ENCODE measurements around the gene ZNF175.

Gene ZNF175

DNA sequence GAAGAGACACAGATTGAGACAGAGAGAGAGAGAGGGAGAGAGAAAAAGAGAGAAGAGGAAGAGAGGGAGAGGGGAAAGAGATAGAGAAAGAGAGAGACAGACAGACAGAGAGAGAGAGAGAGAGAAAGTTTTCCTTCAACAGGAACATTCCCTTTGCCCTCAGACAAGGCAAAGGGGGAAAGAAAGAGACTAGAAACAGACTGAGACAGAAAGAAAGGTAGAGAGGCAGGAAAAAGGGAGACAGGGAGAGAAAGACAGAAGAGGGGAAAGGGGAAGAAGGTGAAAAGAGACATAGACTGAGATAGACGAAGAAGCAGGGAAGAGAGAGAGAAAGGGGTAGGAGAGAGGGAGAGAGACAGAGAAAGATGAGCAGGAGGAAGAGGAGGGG, 18.5 kb upstream of the ZNF175 start:
- Histone ChIP-seq H3K4me3 (ENCODE audit: low read depth, low read length) (no peak overlapping the region), H3K36me3 (no peaks in the 10 kb centered on the region), H3K27me3 (peaks cover 2% of the 10 kb centered on the region; the same call in 1 of the 2 replicates), H3K9me3 (no peaks in the 10 kb centered on the region), H3K4me1 (no peaks in the 10 kb centered on the region)
- TF ChIP-seq, protein P1, sequence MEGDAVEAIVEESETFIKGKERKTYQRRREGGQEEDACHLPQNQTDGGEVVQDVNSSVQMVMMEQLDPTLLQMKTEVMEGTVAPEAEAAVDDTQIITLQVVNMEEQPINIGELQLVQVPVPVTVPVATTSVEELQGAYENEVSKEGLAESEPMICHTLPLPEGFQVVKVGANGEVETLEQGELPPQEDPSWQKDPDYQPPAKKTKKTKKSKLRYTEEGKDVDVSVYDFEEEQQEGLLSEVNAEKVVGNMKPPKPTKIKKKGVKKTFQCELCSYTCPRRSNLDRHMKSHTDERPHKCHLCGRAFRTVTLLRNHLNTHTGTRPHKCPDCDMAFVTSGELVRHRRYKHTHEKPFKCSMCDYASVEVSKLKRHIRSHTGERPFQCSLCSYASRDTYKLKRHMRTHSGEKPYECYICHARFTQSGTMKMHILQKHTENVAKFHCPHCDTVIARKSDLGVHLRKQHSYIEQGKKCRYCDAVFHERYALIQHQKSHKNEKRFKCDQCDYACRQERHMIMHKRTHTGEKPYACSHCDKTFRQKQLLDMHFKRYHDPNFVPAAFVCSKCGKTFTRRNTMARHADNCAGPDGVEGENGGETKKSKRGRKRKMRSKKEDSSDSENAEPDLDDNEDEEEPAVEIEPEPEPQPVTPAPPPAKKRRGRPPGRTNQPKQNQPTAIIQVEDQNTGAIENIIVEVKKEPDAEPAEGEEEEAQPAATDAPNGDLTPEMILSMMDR (IDR thresholded peaks at IDR 0.05; ENCODE audit: low read depth, low read length) = no peak
- DNase-seq = no peak

DNA sequence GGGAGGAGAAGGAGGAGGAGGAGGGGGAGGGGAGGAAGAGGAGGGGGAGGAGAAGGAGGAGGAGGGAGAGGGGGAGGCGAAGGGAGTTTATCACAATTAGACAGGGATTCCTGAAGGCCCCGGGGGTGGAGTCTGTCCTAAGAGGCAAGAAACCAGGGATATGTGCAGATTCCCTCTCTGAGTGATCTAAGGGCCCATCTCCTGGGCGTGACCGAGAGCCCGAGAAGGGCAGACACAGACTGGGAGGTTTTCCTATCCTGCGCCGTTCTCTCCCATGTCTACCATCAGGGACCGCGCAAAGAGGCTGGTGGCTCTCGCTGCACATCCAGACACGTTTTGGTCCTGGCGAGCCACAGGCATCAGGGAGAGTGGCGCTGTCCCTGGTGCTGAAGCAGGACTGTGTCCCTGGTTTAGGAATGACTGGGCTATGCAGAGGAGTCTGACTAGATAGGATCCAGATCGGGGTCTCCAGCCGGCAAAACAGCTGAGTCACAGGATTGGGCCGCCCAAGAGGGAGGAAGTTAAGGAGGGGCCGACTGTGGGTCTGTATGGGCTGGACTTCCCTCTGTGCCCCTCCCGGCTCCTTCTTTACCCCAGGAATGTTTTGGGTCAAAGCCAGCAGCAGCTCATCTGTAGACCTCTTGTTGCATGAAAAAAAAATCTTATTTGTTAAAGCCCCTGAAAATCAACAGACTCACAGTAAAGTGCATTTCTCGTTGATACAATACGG, 17.9 kb upstream of the ZNF175 start:
- Histone ChIP-seq H3K27me3 (peaks cover 2% of the 10 kb centered on the region; the same call in 1 of the 2 replicates), H3K36me3 (no peaks in the 10 kb centered on the region), H3K4me1 (no peaks in the 10 kb centered on the region), H3K4me3 (ENCODE audit: low read depth, low read length) (peak overlapping the region; percentile 43), H3K9me3 (no peaks in the 10 kb centered on the region)
- TF ChIP-seq, protein P1 (IDR thresholded peaks at IDR 0.05; ENCODE audit: low read depth, low read length) = no peak
- DNase-seq = peak; percentile 60

DNA sequence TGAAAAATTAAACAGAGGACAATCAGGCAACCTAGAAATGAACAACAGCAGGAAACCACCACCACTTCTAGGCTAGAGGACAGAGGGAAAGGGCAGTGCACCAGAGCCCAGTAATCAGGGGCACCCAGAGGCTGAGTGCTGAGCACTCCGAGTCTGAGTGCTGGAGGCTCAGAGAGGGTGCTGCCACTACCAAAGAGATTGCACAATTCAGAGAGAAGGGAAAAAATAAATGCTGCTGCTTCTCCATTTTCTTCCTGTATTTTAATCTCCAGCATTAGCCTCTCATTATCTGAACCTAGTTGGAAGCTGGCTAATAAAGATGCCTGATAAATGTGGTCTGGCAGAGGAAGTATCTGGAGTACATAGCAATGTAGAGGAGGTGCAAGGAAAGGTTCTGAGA, 11.8 kb upstream of the ZNF175 start:
- H3K9me3 ChIP-seq = no peaks in the 10 kb centered on the region
- TF ChIP-seq, protein P1 (IDR thresholded peaks at IDR 0.05; ENCODE audit: low read depth, low read length) = no peak
- H3K4me3 ChIP-seq (ENCODE audit: low read depth, low read length) = no peak overlapping the region
- no peaks in the 10 kb centered on the region for H3K36me3 ChIP-seq
- no peaks in the 10 kb centered on the region for H3K4me1 ChIP-seq
- no peak for DNase-seq
- peaks cover 12% of the 10 kb centered on the region for H3K27me3 ChIP-seq

DNA sequence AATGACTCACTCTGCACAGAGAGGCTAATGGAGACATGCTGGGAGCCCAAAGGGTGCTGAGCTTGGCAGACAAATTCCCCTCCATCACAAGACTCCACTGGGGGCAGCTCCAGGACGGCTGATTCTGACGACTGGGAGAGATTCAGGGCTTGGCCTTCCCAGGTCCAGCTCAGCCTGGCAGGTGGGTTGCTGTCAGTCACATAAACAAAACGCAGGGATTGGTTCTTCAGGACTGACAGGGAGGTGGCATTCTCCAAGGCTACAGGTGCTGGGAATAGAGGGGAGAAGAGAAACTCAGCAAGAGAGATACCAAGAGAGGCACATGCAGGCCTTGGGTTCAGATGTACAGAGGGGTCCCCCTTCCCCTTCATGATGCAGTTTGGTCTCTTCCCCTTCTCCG, 10.7 kb upstream of the ZNF175 start:
- H3K4me1 ChIP-seq = no peaks in the 10 kb centered on the region
- DNase-seq = no peak

DNA sequence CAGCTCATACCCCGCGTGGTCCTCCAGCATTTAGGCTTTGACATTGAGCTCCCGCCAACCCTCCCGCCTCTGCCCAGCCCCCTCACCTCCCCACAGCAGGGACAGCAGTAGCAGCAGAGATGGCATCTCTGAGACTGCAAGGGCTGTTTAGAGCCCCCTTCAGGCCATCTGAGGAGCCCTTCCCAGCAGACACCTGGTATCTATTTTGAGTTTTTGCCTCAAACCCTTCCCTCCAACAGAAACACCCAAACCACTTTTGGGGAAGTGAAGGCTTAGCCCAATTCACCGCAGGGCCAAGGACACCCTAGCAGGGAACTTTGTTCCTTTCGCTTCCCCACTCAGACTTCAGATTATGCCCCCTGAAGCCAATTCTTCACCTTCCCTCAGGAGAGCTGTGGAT, 6.3 kb upstream of the ZNF175 start:
- no peak overlapping the region for H3K4me3 ChIP-seq (ENCODE audit: low read depth, low read length)
- H3K27me3 ChIP-seq = peaks cover 40% of the 10 kb centered on the region
- H3K4me1 ChIP-seq = no peaks in the 10 kb centered on the region
- H3K9me3 ChIP-seq = no peaks in the 10 kb centered on the region
- no peak for DNase-seq
- TF ChIP-seq, protein P1 (IDR thresholded peaks at IDR 0.05; ENCODE audit: low read depth, low read length) = peak; percentile 16; the same call in 1 of the 2 replicates
- no peaks in the 10 kb centered on the region for H3K36me3 ChIP-seq

More for the DNA sequence above, 10.7 kb upstream of the ZNF175 start:
- Histone ChIP-seq H3K36me3 (no peaks in the 10 kb centered on the region), H3K4me3 (ENCODE audit: low read depth, low read length) (no peak overlapping the region), H3K9me3 (no peaks in the 10 kb centered on the region), H3K27me3 (peaks cover 18% of the 10 kb centered on the region)
- TF ChIP-seq, protein P1 (IDR thresholded peaks at IDR 0.05; ENCODE audit: low read depth, low read length) = no peak

DNA sequence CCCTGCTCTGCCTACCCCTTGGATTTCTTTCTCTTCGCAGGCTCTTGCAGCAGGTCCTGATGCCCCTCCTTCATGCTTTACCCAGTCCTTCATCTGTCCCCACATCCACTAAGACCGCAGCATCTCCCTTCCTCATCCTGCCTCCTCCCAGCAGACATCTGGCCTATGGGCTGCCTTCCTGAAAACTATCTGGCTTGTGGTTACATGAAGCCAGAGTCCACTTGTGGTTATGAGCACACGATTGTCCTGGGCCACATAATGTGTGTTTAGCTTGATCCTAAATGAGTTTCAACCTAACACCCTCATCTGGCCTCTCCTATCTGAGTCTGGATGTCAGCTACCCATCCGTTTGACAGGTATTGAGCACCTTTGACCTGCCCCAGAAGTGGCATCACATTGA, 5.5 kb upstream of the ZNF175 start:
- Histone ChIP-seq H3K4me3 (ENCODE audit: low read depth, low read length) (no peak overlapping the region), H3K36me3 (no peaks in the 10 kb centered on the region), H3K4me1 (no peaks in the 10 kb centered on the region; the same call in 1 of the 2 replicates), H3K9me3 (no peaks in the 10 kb centered on the region), H3K27me3 (peaks cover 40% of the 10 kb centered on the region)
- DNase-seq = no peak
- TF ChIP-seq, protein P1 (IDR thresholded peaks at IDR 0.05; ENCODE audit: low read depth, low read length) = no peak

All from BE2C (cell line).